Neuronal stem cell (in vitro differentiated cells): Measurements from ENCODE around the gene PDE8A.

Experiments used
- DNase-seq: peaks from one replicate; pipeline ENCODE4 v3.0.0-alpha.2; 2013; ENCODE audit warnings: low spot score
- H2AFZ ChIP-seq: one replicate; pipeline ENCODE4 v1.6.1; 2013; ENCODE audit warnings: mild to moderate bottlenecking, low read length, inconsistent platforms
- H2AK5ac ChIP-seq: 2 replicates; pipeline ENCODE4 v1.6.1; 2013; ENCODE audit warnings: low read depth, mild to moderate bottlenecking, inconsistent platforms, low read length, moderate library complexity, mixed read lengths
- H2BK120ac ChIP-seq: 2 replicates; pipeline ENCODE4 v1.6.1; 2013; ENCODE audit warnings: low read depth, mild to moderate bottlenecking, inconsistent platforms, low read length, moderate library complexity, mixed read lengths
- H2BK12ac ChIP-seq: one replicate; pipeline ENCODE4 v1.6.1; 2013; ENCODE audit warnings: low read length, inconsistent platforms
- H2BK15ac ChIP-seq: 2 replicates; pipeline ENCODE4 v1.6.1; 2013; ENCODE audit warnings: mild to moderate bottlenecking, low read length, inconsistent platforms, mixed read lengths
- H2BK5ac ChIP-seq: one replicate; pipeline ENCODE4 v1.6.1; 2013; ENCODE audit warnings: inconsistent platforms, mild to moderate bottlenecking, low read length, moderate library complexity
- H3K14ac ChIP-seq: one replicate; pipeline ENCODE4 v1.6.1; 2013; ENCODE audit warnings: low read length, inconsistent platforms
- H3K18ac ChIP-seq: 2 replicates; pipeline ENCODE4 v1.6.1; 2013; ENCODE audit warnings: low read length, inconsistent platforms
- H3K23ac ChIP-seq: 2 replicates; pipeline ENCODE4 v1.6.1; 2013; ENCODE audit warnings: low read depth, mild to moderate bottlenecking, mixed read lengths, low read length, inconsistent platforms; ENCODE audit not compliant: poor library complexity
- H3K27ac ChIP-seq: replicated peaks from 3 replicates; pipeline ENCODE4 v1.5.1; 2013; ENCODE audit warnings: low read length, inconsistent platforms
- H3K27me3 ChIP-seq, 3 experiments: 2 replicates each; pipeline ENCODE4 v1.6.1; 2013; ENCODE audit warnings: low read length in 3 of 3, mild to moderate bottlenecking in 2 of 3, inconsistent platforms in 1 of 3, low read depth in 1 of 3, mixed read lengths in 1 of 3, moderate library complexity in 1 of 3; ENCODE audit not compliant: control insufficient read depth in 3 of 3, insufficient read depth in 3 of 3
- H3K36me3 ChIP-seq, 2 donors: replicated peaks in 1 of 2; 2 replicates each; pipeline ENCODE4 v1.6.1; 2013; ENCODE audit warnings: low read length in 2 of 2; ENCODE audit not compliant: control insufficient read depth in 2 of 2, insufficient read depth in 2 of 2
- H3K4ac ChIP-seq: 2 replicates; pipeline ENCODE4 v1.6.1; 2013; ENCODE audit warnings: inconsistent platforms, mild to moderate bottlenecking, low read length, moderate library complexity
- H3K4me1 ChIP-seq, 2 donors: 1 replicate in 1 of 2; 2 replicates in 1 of 2; pipeline ENCODE4 v1.6.1; 2013; ENCODE audit warnings: low read length in 2 of 2, low read depth in 1 of 2; ENCODE audit not compliant: control insufficient read depth in 2 of 2, insufficient read depth in 1 of 2
- H3K4me2 ChIP-seq: one replicate; pipeline ENCODE4 v1.6.1; 2013; ENCODE audit warnings: mild to moderate bottlenecking, low read length, inconsistent platforms; ENCODE audit not compliant: insufficient read depth, poor library complexity, severe bottlenecking
- H3K4me3 ChIP-seq, 2 donors: 2 replicates each; pipeline ENCODE4 v1.5.1; 2013; ENCODE audit warnings: low read length in 2 of 2, mild to moderate bottlenecking in 2 of 2, inconsistent platforms in 1 of 2, moderate library complexity in 1 of 2
- H3K79me1 ChIP-seq: one replicate; pipeline ENCODE4 v1.6.1; 2013; ENCODE audit warnings: low read depth, mild to moderate bottlenecking, inconsistent platforms, low read length, moderate library complexity
- H3K9ac ChIP-seq: one replicate; pipeline ENCODE4 v1.6.1; 2013; ENCODE audit warnings: mild to moderate bottlenecking, low read depth, low read length, inconsistent platforms; ENCODE audit not compliant: poor library complexity
- H3K9me3 ChIP-seq, 2 donors: replicated peaks in 1 of 2; 2 replicates each; pipeline versions ENCODE3 to v1.6.1; 2013; ENCODE audit warnings: low read length in 2 of 2, mild to moderate bottlenecking in 2 of 2, inconsistent platforms in 1 of 2, low read depth in 1 of 2, mixed read lengths in 1 of 2, moderate library complexity in 1 of 2; ENCODE audit not compliant: control insufficient read depth in 2 of 2, insufficient read depth in 1 of 2
- H4K8ac ChIP-seq: one replicate; pipeline ENCODE4 v1.6.1; 2013; ENCODE audit warnings: low read depth, mild to moderate bottlenecking, inconsistent platforms, low read length, moderate library complexity
- H4K91ac ChIP-seq: one replicate; pipeline ENCODE4 v1.6.1; 2013; ENCODE audit warnings: low read length, low read depth, mild to moderate bottlenecking, inconsistent platforms; ENCODE audit not compliant: poor library complexity
- WGBS, 2 donors: extraction: QIAGEN DNeasy Blood & Tissue Kit; methylation state at CpG; one replicate each; pipeline ENCODE4 v1.1.7; 2013; ENCODE audit warnings: missing lambda C conversion rate in 2 of 2, mixed read lengths in 1 of 2; ENCODE audit not compliant: insufficient read length in 2 of 2, insufficient replicate concordance in 1 of 2; ENCODE audit errors: extremely low coverage in 2 of 2; 5-methylcytosine and 5-hydroxymethylcytosine counted together

PDE8A gene

GRCh38 chr15:85154061-85154460 lies 172.4 kb downstream of the PDE8A start:
- H3K27me3 ChIP-seq: peaks cover 0 to 3% (median 0%) of the 10 kb centered on the region in 3 experiments
- no peak overlapping the region for H3K14ac ChIP-seq
- no peak overlapping the region for H3K9ac ChIP-seq
- no peak overlapping the region for H3K27ac ChIP-seq
- H3K9me3 ChIP-seq: no peaks in the 10 kb centered on the region
- H2BK120ac ChIP-seq: no peak overlapping the region
- H2BK12ac ChIP-seq: no peak overlapping the region
- H2BK5ac ChIP-seq: no peak overlapping the region
- H3K4me3 ChIP-seq: no peak overlapping the region
- no peak overlapping the region for H3K18ac ChIP-seq
- no CpG with 5 or more reads among the region's 2 CpGs for WGBS, 2 donors
- no peak for DNase-seq
- H3K4ac ChIP-seq: no peak overlapping the region
- no peaks in the 10 kb centered on the region for H3K36me3 ChIP-seq
- no peak overlapping the region for H3K23ac ChIP-seq
- H4K8ac ChIP-seq: no peak overlapping the region
- no peak overlapping the region for H2AFZ ChIP-seq
- no peaks in the 10 kb centered on the region for H3K4me1 ChIP-seq
- H4K91ac ChIP-seq: no peak overlapping the region
- H3K4me2 ChIP-seq: no peak overlapping the region
- H2BK15ac ChIP-seq: no peak overlapping the region
- H3K79me1 ChIP-seq: no peaks in the 10 kb centered on the region
- no peak overlapping the region for H2AK5ac ChIP-seq

GRCh38 chr15:85155360-85155759 lies 173.7 kb downstream of the PDE8A start:
- H4K91ac ChIP-seq: no peak overlapping the region
- H4K8ac ChIP-seq: no peak overlapping the region
- peak overlapping the region; percentile 17 for H3K23ac ChIP-seq
- H2AFZ ChIP-seq: no peak overlapping the region
- H3K4ac ChIP-seq: no peak overlapping the region
- H3K4me1 ChIP-seq: no peaks in the 10 kb centered on the region
- H2BK12ac ChIP-seq: no peak overlapping the region
- H3K18ac ChIP-seq: no peak overlapping the region
- no CpG with 5 or more reads among the region's 9 CpGs for WGBS, 2 donors
- no peak overlapping the region for H3K9ac ChIP-seq
- H2BK15ac ChIP-seq: no peak overlapping the region
- H3K9me3 ChIP-seq: no peaks in the 10 kb centered on the region
- H3K27me3 ChIP-seq: peaks cover 0 to 3% (median 0%) of the 10 kb centered on the region in 3 experiments
- H3K79me1 ChIP-seq: no peaks in the 10 kb centered on the region
- H3K14ac ChIP-seq: no peak overlapping the region
- H2BK5ac ChIP-seq: no peak overlapping the region
- DNase-seq: no peak
- H2AK5ac ChIP-seq: no peak overlapping the region
- no peak overlapping the region for H3K4me3 ChIP-seq
- no peaks in the 10 kb centered on the region for H3K36me3 ChIP-seq
- no peak overlapping the region for H3K27ac ChIP-seq
- H3K4me2 ChIP-seq: no peak overlapping the region
- H2BK120ac ChIP-seq: no peak overlapping the region

GRCh38 chr15:85155857-85156256 lies 174.2 kb downstream of the PDE8A start:
- Histone ChIP-seq H3K4ac (no peak overlapping the region), H3K9me3 (no peaks in the 10 kb centered on the region), H3K4me1 (no peaks in the 10 kb centered on the region), H2BK5ac (no peak overlapping the region), H2AK5ac (no peak overlapping the region), H3K27ac (no peak overlapping the region), H4K8ac (no peak overlapping the region), H4K91ac (no peak overlapping the region), H2AFZ (no peak overlapping the region), H3K79me1 (no peaks in the 10 kb centered on the region), H3K27me3 (peaks cover 0 to 3% (median 0%) of the 10 kb centered on the region in 3 experiments), H2BK15ac (no peak overlapping the region), H3K9ac (no peak overlapping the region), H3K4me3 (no peak overlapping the region), H3K14ac (no peak overlapping the region), H2BK120ac (no peak overlapping the region), H3K18ac (no peak overlapping the region), H3K4me2 (no peak overlapping the region), H3K36me3 (no peaks in the 10 kb centered on the region), H2BK12ac (no peak overlapping the region), H3K23ac (no peak overlapping the region)
- no peak for DNase-seq
- WGBS, 2 donors: no CpG with 5 or more reads among the region's 1 CpG

GRCh38 chr15:85157344-85157743 lies 175.7 kb downstream of the PDE8A start:
- Histone ChIP-seq H3K4me2 (peak overlapping the region; percentile 11), H3K79me1 (no peaks in the 10 kb centered on the region), H3K4me3 (no peak overlapping the region), H3K9me3 (no peaks in the 10 kb centered on the region), H3K36me3 (no peaks in the 10 kb centered on the region), H2BK12ac (no peak overlapping the region), H3K18ac (no peak overlapping the region), H3K27me3 (peaks cover 0 to 3% (median 0%) of the 10 kb centered on the region in 3 experiments), H3K14ac (no peak overlapping the region), H3K27ac (no peak overlapping the region), H2BK15ac (no peak overlapping the region), H2AFZ (no peak overlapping the region), H2BK5ac (no peak overlapping the region), H3K4ac (no peak overlapping the region), H2AK5ac (no peak overlapping the region), H4K91ac (no peak overlapping the region), H4K8ac (no peak overlapping the region), H2BK120ac (no peak overlapping the region), H3K23ac (no peak overlapping the region), H3K4me1 (no peaks in the 10 kb centered on the region), H3K9ac (no peak overlapping the region)
- DNase-seq: no peak
